Activated T-cell treated with anti-CD3 and anti-CD28 coated beads for 48 hours (primary cell): Measurements from ENCODE around the gene MTMR10.

Experiments used
- DNase-seq: peaks from one replicate; pipeline ENCODE4 v3.0.0-alpha.2; 2020; ENCODE audit warnings: low read depth

MTMR10 gene

GRCh38 chr15:30991255-30992235 is at the start of gene MTMR10:
Gene MTMR10, minus strand, starts transcription at chr15:30991628. Its CDS starts 122 bp downstream, at chr15:30991506.
- DNase-seq = peak; percentile 76

- DNase-seq = no peak
These were observed 49.2 kb upstream of the MTMR10 start for GRCh38 chr15:31040611-31041010.

GRCh38 chr15:31039961-31040360 is 48.5 kb upstream of the MTMR10 start:
- DNase-seq = no peak

- no peak for DNase-seq
These were observed 46.5 kb upstream of the MTMR10 start for GRCh38 chr15:31037731-31038477.

- DNase-seq = no peak
These were observed 45.4 kb upstream of the MTMR10 start for GRCh38 chr15:31036783-31037182.

GRCh38 chr15:31035610-31036009 is 44.2 kb upstream of the MTMR10 start:
- DNase-seq = no peak

GRCh38 chr15:31034152-31034551 is 42.7 kb upstream of the MTMR10 start:
- DNase-seq = no peak

GRCh38 chr15:31032961-31033371 is 41.5 kb upstream of the MTMR10 start:
- no peak for DNase-seq

- no peak for DNase-seq
These were observed 40.1 kb upstream of the MTMR10 start for GRCh38 chr15:31031471-31032067.

GRCh38 chr15:31027910-31028578 is 36.6 kb upstream of the MTMR10 start:
- DNase-seq = no peak

GRCh38 chr15:31025996-31026395 is 34.6 kb upstream of the MTMR10 start:
- DNase-seq = no peak

- DNase-seq = no peak
These were observed 33.6 kb upstream of the MTMR10 start for GRCh38 chr15:31024979-31025378.

- no peak for DNase-seq
These were observed 32.9 kb upstream of the MTMR10 start for GRCh38 chr15:31024330-31024729.

- DNase-seq = no peak
These were observed 32.4 kb upstream of the MTMR10 start for GRCh38 chr15:31023841-31024240.

- no peak for DNase-seq
These were observed 29.7 kb upstream of the MTMR10 start for GRCh38 chr15:31021067-31021665.

GRCh38 chr15:31020542-31020941 is 29.1 kb upstream of the MTMR10 start:
- no peak for DNase-seq

- no peak for DNase-seq
These were observed 28.6 kb upstream of the MTMR10 start for GRCh38 chr15:31019986-31020385.

- no peak for DNase-seq
These were observed 25.9 kb upstream of the MTMR10 start for GRCh38 chr15:31017311-31017710.

- DNase-seq = no peak
These were observed 25.1 kb upstream of the MTMR10 start for GRCh38 chr15:31016446-31016915.

- no peak for DNase-seq
These were observed 23.1 kb upstream of the MTMR10 start for GRCh38 chr15:31014608-31014925.

- no peak for DNase-seq
These were observed 22.6 kb upstream of the MTMR10 start for GRCh38 chr15:31013863-31014607.
